GM13976 (cell line): Measurements from ENCODE around the gene MGA.

Experiments used
- DNase-seq: peaks from one replicate; pipeline ENCODE4 v3.0.0; 2012; ENCODE audit warnings: low spot score
- CTCF ChIP-seq: IDR thresholded peaks from 2 replicates; pipeline ENCODE4 v1.5.1; 2012; ENCODE audit warnings: borderline replicate concordance, mild to moderate bottlenecking; ENCODE audit not compliant: insufficient read depth; ENCODE audit errors: extremely low read depth, missing control alignments, control extremely low read depth
- in situ Hi-C: fragments of 300-500 bp; cut with MboI; formaldehyde crosslinking; loops from one replicate; pipeline ENCODE4 v1.12.0; 2022; ENCODE audit warnings: low sequenced_read_pairs, mixed read lengths, inconsistent platforms; ENCODE audit not compliant: unreplicated experiment

MGA gene

GRCh38 chr15:41660235-41661077 lies at the start of gene MGA:
Gene MGA (plus strand): TSS chr15:41660405.
- DNase-seq, result peak; percentile 94
- TF ChIP-seq CTCF, result peak; percentile 21
- in situ Hi-C loops, result no loop called here

DNA sequence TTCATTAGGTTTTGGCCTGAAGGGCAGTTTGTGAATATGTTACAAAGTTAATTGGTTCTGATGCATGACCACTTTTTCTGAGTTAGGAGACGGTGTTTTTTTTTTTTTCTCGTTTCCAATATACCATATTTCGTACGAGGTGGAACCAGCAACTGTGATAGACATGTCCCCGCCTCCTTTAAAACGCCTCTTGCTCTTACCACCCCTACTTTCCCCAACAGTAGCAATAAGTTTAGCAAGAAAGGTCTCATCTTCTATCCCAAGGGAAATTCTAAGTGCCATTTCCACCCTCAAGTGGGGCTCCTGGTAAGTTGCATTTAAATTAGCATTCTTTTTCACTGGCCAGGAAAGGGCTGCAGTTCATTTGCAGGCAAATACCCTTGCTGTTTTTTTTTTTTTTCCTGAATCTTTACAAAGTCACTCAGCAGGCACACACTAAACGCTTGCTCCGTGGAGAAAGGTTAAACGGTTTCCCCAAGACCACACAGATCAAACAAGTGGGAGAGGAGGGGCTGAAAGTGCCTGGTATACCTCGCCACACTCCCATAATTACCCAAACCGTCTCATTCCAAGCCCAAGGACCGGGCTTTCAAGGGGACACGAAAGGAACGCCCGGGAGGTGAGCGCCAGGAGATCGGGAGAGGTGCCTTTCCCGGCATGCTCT lies 39.5 kb upstream of the MGA start:
- DNase-seq, result no peak
- no peak for TF ChIP-seq CTCF
- in situ Hi-C loops, result no loop called here

DNA sequence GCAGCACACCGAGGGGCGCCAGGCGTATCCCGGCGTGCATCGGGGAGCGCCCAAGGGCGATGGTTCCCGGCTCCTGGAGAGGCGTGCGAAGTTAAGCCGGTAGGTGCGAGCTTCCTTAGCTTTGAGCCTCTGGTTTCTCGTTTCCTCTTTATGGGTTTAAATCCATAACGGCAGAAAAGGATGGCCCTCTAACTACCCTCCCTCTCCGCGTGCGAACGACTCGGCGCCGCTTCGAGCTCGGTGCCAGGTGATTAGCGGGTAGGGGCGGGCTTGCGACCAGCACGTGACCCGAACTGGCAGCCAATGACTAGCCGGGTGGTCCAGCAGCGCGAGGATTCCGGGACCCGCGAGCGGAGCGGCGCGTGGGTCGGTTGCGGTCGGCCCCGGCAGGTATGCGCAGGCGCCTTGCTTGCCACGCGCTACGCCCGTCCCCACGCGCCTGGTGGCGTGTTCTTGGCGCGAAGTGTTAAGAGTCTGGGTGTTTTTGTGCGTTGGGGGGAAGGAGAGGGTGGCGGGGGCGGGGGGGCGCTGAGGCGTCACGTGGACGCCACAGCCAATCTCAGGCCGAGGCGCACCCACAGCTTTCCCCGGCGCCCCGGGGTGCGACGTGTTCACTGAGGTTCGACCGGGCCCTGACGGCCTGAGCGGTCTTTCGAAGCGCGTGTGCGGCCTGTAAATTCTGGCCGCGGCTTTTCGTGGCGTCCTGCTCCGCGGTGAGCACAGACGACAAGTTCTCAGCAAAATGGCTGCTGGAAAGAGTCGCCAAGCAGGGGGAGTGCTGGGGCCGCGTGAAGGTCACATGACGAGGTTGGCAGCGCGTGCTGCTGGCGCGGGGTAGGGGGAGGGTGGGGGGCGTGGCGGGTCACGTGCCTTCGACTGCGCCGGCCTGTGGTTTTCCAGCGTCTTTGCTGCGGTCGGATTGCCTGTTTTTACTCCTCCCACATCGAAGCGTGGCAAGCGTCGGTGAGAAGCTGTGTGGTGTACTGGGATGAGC lies 38.7 kb upstream of the MGA start:
- TF ChIP-seq CTCF, result no peak
- DNase-seq, result peak; percentile 87
- in situ Hi-C loops, result no loop called here

DNA sequence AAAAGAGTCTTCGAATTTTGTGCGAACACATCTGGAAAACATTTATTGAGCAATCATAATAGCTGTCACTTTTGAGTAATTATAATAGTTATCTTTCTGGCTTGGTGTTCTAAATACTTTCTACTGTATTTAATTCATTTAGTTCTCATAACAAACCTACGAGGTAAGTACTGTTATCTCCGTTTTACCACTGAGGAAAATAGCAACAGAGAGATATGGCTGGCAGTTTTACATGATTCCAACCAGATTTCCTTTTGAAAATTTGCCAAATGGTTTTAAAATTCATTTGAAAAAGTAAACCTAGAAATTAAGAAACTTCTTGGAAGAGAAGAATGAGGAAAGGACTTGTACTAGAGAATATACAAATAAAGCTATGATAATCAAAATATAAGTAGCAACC lies 37.3 kb upstream of the MGA start:
- no peak for DNase-seq
- in situ Hi-C loops, result no loop called here
- TF ChIP-seq CTCF, result no peak

DNA sequence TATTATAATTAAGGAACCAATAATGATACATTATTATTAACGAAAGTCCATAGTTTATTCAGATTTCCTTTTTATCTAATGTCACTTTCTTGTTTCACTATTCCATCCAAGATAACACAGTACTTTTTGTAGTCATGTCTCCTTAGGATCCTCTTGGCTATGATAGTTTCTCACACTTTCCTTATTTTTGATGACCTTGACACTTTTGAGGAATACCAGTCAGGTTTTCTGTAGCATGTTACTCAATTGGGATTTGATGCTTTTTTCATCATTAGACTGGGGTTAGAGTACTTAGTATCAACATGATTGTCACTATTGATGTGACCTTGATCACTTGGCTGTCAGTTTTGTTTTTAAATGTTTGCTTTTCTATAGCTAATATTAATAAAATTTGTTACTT lies 33.0 kb upstream of the MGA start:
- TF ChIP-seq CTCF, result no peak
- DNase-seq, result no peak
- in situ Hi-C loops, result no loop called here

GRCh38 chr15:41629463-41629862 lies 30.7 kb upstream of the MGA start:
- in situ Hi-C loops, result no loop called here
- DNase-seq, result no peak
- no peak for TF ChIP-seq CTCF
